ENCODE results near the gene MAD1L1. TPM values are rescaled to one million over a fixed set of nuclear protein-coding genes. Genes with fewer than 3 reads are reported as not detected.

Gene MAD1L1
- total RNA-seq, 1 donor from 2014 or later = 16.2 TPM

GRCh38 chr7:2210551-2211258 is 22.0 kb downstream of the MAD1L1 start:
- no peak for DNase-seq
- H3K36me3 ChIP-seq = peaks cover 51% of the 10 kb centered on the region
- TF ChIP-seq CTCF (IDR thresholded peaks at IDR 0.05; ENCODE audit: borderline replicate concordance) = no peak

GRCh38 chr7:2209961-2210323 is 22.8 kb downstream of the MAD1L1 start:
- DNase-seq = no peak

More at GRCh38 chr7:2210551-2211258, 22.0 kb downstream of the MAD1L1 start:
- Histone ChIP-seq H3K27me3 (ENCODE audit: low read depth) (no peaks in the 10 kb centered on the region), H3K9me3 (replicated peaks) (no peaks in the 10 kb centered on the region), H3K4me1 (peaks cover 27% of the 10 kb centered on the region), H3K27ac (replicated peaks) (no peak overlapping the region), H3K4me3 (no peak overlapping the region)
- intact Hi-C loops (cut with micrococcal nuclease) = no loop called here

GRCh38 chr7:2209146-2209960 is 23.4 kb downstream of the MAD1L1 start:
- Histone ChIP-seq H3K9me3 (replicated peaks) (no peaks in the 10 kb centered on the region), H3K36me3 (peaks cover 41% of the 10 kb centered on the region), H3K27ac (replicated peaks) (no peak overlapping the region), H3K4me3 (no peak overlapping the region), H3K27me3 (ENCODE audit: low read depth) (no peaks in the 10 kb centered on the region), H3K4me1 (peaks cover 14% of the 10 kb centered on the region)
- peak; percentile 84 for TF ChIP-seq CTCF (IDR thresholded peaks at IDR 0.05; ENCODE audit: borderline replicate concordance)
- peak; percentile 72 for DNase-seq
- intact Hi-C loops (cut with micrococcal nuclease) = no loop called here

More at GRCh38 chr7:2209961-2210323, 22.8 kb downstream of the MAD1L1 start:
- Histone ChIP-seq H3K27me3 (ENCODE audit: low read depth) (no peaks in the 10 kb centered on the region), H3K27ac (replicated peaks) (no peak overlapping the region), H3K4me1 (peaks cover 20% of the 10 kb centered on the region), H3K36me3 (peaks cover 43% of the 10 kb centered on the region), H3K9me3 (replicated peaks) (no peaks in the 10 kb centered on the region), H3K4me3 (no peak overlapping the region)
- intact Hi-C loops (cut with micrococcal nuclease) = no loop called here
- TF ChIP-seq CTCF (IDR thresholded peaks at IDR 0.05; ENCODE audit: borderline replicate concordance) = no peak

GRCh38 chr7:2208712-2209111 is 24.0 kb downstream of the MAD1L1 start:
- no peak for DNase-seq
- intact Hi-C loops (cut with micrococcal nuclease) = no loop called here
- Histone ChIP-seq H3K36me3 (peaks cover 41% of the 10 kb centered on the region), H3K4me1 (peaks cover 15% of the 10 kb centered on the region), H3K27me3 (ENCODE audit: low read depth) (no peaks in the 10 kb centered on the region), H3K9me3 (replicated peaks) (no peaks in the 10 kb centered on the region), H3K4me3 (no peak overlapping the region), H3K27ac (replicated peaks) (no peak overlapping the region)
- no peak for TF ChIP-seq CTCF (IDR thresholded peaks at IDR 0.05; ENCODE audit: borderline replicate concordance)

- intact Hi-C loops (cut with micrococcal nuclease) = no loop called here
- TF ChIP-seq CTCF (IDR thresholded peaks at IDR 0.05; ENCODE audit: borderline replicate concordance) = no peak
- H3K27ac ChIP-seq (replicated peaks) = no peak overlapping the region
Observed at GRCh38 chr7:2205036-2205780, 27.5 kb downstream of the MAD1L1 start.

More at GRCh38 chr7:2205036-2205780, 27.5 kb downstream of the MAD1L1 start:
- Histone ChIP-seq H3K36me3 (peaks cover 19% of the 10 kb centered on the region), H3K9me3 (replicated peaks) (no peaks in the 10 kb centered on the region), H3K4me1 (peaks cover 13% of the 10 kb centered on the region), H3K4me3 (no peak overlapping the region), H3K27me3 (ENCODE audit: low read depth) (no peaks in the 10 kb centered on the region)
- DNase-seq = no peak

All from left ventricle myocardium inferior (tissue), 1 donor.